T-helper 2 cell treated with Interferon-gamma antibody and Interleukin-4, amounts not matched to agents 100 ng/mL and 5 ng/mL, for 36 hours (primary cell): ENCODE results near the gene COL5A3. TPM values are rescaled to one million over a fixed set of nuclear protein-coding genes. Genes with fewer than 3 reads are reported as not detected.
"Not testable (repeated sequence)": the region's sequence is repeated elsewhere in the genome, so short reads cannot be mapped to it uniquely, and the experiment has no call there.

ENCODE experiments used
- intact Hi-C: fragments of 100-400 bp; cut with micrococcal nuclease; formaldehyde crosslinking; loops from one replicate; pipeline ENCODE4 v1.15.1; 2023
- total RNA-seq: library from RNA; stranded (reverse); gene quantifications from 2 replicates; pipeline ENCODE4 v1.2.3, GENCODE V29; 2022

Gene COL5A3
- not detected in 2 replicates for total RNA-seq

DNA sequence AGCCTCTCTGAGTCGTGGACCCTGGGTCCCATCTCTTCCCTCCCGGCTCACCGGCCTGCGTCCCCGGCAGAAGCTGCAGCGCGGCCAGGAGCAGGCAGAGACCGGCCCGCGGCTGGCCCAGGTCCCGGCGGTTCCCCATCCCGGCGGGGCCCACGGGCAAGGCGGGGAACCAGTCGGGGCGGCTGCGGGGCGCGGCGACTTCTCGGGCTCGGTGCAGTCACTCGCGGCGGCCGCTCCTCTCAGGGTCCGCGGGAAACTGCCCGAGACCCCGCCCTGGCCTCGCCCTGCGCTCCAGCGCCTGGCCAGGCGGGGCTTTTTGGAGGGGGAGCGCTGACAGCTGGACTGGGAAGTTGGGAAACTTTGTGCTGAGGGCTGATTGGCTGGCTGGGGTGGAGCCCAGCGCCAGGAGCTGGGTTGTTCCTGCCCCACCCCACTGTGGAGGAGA lies at the start of gene COL5A3:
Gene COL5A3, minus strand, starts transcription at position 258 of the 445 bp plus-strand sequence. Its CDS starts 119 bp downstream, at position 139.
- intact Hi-C loops: no loop called here

DNA sequence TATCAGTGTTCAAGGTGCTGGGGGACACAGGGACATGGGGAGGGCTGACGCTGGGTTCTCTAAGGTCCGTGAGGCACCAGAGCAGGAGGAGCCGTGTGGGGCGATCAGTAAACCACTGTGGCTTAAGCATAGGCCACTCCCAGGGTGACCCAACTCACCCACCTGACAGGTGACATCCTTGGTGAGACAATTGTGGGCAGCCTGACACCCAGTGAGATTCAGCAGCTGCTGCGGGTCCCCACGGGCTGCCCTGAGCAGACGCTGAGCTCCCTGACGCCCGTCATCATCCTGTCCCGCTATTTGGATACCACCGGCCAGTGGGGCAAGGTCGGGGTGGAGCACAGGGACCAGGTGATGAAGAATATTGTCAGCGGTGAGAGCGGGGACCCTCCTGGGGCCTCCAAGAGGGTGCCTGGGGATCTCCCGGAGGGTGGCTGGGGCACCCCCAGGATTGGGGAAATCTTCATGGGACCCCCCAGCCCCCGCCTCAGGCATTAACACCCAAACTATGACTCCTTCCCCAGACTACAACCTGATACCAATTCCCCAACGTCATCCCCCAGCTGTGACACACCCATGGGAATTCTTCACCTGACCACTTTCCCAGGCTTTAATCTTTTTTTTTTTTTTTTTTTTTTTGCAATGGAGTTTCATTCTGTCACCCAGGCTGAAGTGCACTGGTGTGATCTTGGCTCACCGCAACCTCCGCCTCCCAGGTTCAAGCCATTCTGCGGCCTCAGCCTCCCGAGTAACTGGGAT lies 42.5 kb upstream of the COL5A3 start:
- intact Hi-C loops: no loop called here

DNA sequence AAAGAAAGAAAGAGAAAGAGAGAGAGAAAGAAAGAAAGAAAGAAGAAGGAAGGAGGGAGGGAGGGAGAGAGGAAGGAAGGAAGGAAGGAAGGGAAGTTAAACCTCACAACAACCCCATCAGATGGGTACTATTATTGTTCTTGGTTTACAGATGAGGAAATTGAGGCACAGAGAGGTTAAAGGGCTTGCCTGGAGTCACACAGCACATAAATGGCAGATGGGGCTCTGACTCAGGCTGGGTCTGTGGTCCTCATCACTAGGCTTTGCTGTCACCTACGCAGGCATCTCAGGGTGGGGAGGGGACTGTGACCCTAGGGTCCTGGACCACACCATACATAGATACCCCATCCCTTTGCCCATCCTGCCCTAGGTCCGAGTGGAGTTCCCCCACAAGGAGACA lies 39.3 kb upstream of the COL5A3 start:
- intact Hi-C loops: no loop called here

DNA sequence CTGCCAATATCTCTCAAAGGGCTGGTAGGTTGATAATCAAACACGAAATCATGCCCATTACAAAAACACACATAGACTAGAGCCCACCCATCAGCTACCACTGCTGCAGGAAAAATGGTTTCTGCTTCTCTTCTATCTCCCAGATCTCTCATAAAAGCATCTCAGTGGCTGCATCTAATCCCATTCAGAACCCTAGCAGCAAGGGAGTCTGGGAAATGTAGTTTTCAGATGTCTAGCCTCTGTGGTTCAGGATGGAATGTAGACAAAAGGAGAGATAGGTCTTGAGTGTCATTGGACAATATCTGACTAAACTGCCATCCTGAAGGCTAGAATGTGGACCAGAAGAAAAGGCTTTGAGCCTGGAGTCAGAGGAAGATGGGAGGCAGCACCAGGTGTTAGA lies 35.1 kb upstream of the COL5A3 start:
- intact Hi-C loops: no loop called here

DNA sequence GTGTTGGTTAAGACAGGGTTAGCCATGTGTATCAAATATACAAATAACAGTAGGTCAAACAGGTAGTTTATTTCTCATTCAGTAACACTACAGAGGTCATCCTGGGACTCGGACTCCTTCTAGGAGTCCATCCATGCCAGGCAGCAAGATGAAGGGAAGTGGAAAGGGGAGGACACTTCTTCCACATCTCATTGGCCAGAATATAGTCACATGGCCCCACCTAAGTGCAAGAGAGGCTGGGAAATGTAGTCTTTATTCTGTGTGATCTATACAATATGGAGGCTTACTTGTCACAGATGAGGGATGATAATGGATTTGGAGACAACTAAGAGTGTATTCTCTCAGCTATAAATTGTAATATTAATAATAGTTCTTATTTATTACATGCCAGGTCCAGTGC lies 34.1 kb upstream of the COL5A3 start:
- intact Hi-C loops: no loop called here

DNA sequence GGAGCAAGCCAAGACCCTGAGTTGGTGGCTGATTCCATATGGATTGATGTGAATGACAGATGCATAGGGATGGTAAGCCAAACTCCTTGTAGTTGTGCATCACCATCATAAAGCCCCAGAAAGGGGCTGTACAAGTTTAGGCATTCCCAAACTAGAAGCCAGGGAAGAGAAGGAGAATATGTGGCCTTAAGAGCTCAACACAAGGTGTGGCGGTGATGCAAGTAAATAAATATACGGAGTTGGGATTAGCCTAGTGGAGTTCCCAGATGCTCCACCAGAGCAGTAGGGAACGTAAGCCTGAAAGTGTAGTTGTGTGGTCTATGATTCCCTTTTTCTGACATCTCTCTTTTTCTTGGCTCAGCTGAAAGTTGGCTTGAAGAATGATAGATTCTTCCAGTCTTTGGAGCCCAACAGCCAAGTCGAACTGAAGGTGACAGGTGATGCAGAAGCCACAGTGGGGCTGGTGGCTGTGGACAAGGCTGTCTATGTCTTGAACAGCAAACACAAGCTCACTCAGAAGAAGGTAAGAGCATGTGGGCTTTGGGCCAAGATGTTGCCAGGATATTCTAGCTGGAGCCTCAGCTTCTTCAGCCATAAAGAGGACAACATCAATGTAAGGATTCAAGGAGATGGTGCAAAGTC lies 33.1 kb upstream of the COL5A3 start:
- intact Hi-C loops: no loop called here

DNA sequence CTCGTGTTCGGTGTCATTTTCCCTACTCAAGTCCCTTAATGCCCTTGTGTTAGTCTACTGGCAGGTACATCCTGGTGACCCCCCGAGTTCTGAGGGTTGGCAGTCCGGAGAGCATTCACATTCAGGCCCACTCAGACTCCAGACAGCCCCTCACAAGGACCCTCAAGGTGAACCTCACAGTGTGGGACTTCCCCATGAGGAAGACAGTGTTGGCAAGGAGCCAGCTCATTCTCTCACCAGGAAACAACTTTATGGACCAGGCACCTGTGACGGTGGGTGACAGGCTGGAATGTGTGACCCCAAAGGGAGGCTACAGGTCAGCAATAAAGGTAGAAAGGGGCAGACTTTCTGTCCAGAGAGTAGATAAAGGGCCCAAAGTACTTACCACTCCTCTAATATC lies 27.5 kb upstream of the COL5A3 start:
- intact Hi-C loops: no loop called here

DNA sequence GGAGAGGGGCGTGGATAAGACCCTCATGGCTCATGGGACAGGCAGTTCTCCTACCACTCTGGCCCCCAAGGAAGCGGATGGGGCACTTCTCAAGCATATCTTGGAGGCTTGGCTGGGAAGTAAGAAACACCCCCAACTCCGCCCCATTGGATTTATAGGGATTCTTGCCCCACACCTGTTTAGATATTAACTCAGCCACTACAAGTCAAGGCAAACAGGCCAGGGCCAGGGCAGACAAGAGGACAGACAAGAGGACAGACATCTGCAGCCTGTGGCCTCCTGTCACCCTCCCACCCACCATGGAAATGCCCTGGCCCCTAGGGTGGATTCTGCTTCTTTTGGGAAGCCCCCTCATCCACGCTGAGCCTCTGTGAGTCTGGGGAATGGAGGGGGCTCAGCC lies 27.1 kb upstream of the COL5A3 start:
- intact Hi-C loops: no loop called here

DNA sequence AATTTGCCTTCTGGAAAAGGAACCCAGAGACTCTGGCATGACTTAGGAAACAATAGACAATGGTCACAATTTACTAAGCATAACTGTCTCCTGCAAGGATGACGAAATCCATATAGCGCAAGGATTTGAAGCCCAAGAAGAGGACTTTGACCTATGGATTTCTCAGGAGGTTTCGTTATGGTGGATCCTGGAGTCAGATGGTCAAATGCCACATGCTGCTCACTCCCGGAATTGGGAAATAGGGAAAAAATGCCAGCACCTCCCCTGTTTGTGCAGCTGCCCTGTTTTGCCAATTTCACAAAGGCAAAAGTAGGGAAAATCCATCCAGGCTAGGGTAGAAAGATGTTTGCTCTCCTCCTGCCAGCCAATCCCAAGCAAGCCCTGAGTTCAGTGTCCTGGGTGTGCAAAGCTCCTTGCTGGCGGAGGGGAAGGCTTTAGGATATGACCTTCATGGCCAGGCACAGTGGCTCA lies 26.3 kb upstream of the COL5A3 start:
- intact Hi-C loops: no loop called here

DNA sequence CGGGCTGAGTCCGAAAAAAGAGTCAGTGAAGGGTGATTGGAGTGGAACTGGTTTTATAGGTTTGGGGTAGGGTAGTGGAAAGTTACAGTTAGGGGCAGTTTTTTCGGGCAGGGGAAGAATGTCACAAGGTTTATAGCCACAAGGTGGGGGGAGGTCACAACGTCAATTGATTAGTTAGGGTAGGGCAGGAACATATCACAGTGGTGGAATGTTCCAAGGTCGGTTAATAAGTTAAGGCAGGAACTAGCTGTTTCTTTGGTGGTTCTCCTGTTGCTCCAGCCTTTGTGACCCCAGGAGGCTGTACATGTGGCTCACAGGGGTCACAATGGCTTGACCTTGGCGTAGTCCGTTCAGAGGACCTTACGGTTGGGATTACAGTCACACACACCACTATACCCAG lies 23.3 kb upstream of the COL5A3 start:
- intact Hi-C loops: no loop called here

DNA sequence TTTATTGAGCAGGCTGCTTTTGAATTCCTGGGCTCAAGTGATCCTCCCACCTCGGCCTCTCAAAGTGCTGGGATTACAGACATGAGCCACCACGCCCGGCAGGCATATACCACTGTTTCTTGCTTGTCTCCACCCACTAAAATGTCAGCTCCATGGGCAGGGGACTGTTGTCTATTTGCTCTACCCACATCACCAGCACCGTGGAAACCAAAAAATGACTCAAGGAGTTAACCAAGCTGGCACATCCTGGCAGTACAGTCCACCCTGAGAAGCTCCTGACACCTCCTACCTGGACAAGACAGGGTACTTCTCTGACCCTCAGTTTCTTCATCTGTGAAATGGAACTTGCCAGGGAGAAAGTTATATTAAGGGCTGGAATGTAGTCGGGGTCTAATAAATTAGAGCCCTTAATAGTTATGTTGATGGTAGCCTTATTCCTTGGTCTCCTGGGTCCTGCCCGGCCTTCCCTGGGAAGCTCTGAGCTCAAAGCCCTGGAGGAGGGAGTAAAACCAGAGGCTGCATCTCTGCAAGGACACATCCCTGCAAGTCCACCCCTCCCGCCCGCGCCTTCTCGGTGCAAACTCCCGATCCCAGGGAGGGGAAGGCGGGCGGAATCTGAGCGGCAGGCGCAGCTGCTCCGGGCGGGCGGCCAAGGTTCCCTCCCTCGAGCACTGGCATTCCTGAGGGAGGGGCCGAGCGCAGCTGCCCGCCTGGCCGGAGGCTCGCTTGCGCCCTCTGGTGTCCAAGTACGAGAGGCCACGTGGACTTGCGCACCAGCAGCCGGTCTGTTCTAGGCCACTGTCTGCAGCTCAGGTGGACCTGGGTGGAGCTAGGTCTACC lies 17.1 kb upstream of the COL5A3 start:
- intact Hi-C loops: loop anchor here (1.0 kb wide), 1 partner anchor 96 kb away; no protein-coding TSS in a partner anchor

DNA sequence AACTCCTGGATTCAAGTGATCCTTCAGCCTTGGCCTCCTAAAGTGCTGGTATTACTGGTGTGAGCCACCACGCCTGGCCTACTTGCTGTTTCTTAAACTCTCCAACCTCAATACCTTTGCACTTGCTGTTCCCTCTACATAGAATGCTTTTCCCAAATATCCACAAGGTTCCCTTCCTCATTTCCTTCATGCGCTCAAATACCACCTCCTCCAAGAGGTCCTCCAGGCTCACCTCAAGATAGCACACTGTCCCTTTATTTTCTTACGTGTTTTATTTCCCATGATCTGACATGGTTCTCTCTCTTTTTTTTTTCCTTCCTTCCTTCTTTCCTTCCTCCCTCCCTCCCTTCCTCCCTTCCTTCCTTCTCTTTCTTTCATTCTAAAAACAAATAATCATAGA lies 16.4 kb upstream of the COL5A3 start:
- intact Hi-C loops: loop anchor here (1.0 kb wide), 1 partner anchor 95 kb away; no protein-coding TSS in a partner anchor

DNA sequence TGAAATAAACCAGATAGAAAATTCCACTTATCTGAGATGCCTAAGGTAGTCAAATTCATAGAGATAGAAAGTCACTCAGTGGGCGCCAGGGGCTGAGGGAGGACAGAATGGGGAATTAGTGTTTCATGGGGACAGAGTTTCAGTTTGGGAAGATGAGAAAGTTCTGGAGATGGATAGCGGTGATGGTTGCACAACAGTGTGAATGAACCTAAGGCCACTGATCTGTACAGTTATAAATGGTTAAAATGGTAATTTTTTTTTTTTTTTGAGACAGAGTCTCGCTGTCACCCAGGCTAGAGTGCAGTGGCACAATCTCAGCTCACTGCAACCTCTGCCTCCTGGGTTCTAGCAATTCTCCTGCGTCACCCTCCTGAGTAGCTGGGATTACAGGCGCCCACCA lies 12.8 kb upstream of the COL5A3 start:
- intact Hi-C loops: not testable (repeated sequence)

DNA sequence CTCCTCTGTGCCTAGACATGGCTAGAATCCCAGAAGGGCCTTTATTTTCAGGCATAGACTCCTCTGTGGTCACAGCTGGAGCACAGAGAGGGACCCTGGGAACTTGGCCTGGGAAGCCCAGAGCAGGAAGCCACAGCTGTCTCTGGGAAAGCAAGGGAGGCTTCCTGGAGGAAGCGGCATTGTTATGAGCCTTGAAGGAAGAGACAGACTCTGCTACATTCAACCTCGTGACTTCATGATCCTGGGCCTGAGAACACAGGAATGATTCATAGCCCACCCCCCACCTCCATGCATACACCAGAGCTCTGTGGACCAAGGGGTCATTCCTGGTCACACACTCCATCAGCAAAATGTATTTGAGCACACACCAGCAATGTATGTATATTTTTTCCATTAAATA lies 11.6 kb upstream of the COL5A3 start:
- intact Hi-C loops: no loop called here

DNA sequence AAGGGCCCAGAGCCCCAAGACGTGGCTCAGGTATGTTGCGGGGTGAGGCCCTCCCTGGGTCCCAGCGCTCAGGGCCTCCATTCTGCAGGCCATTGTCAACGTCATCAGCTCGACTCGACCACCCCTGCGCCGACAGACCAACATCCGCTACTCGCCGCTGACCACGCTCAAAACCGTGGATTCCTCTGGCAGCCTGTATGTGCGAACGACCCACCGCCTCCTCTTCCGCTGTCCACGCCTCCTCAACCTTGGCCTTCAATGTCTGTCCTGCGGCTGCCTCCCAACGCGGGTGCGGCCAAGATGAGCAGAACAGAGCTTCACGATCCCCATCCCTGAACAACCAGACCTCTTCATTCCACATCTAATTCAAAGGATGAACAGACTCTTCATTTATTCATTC lies 11.1 kb upstream of the COL5A3 start:
- intact Hi-C loops: no loop called here

DNA sequence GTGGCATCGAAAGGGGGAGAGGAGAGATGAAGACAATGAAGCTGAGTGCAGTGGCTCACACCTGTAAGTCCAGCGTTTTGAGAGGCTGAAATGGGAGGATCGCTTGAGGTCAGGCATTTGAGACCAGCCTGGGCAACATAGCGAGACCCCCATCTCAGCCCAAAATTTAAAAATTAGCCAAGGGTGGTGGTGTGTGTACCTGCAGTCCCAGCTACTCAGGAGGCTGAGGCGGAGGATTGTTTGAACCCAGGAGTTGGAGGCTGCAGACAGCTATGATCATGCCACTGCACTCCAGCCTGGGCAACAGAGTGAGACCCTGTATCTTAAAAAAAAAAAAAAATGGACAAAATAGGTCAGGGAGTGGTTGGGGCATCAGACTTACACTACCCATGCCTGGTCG lies 10.5 kb upstream of the COL5A3 start:
- intact Hi-C loops: no loop called here

DNA sequence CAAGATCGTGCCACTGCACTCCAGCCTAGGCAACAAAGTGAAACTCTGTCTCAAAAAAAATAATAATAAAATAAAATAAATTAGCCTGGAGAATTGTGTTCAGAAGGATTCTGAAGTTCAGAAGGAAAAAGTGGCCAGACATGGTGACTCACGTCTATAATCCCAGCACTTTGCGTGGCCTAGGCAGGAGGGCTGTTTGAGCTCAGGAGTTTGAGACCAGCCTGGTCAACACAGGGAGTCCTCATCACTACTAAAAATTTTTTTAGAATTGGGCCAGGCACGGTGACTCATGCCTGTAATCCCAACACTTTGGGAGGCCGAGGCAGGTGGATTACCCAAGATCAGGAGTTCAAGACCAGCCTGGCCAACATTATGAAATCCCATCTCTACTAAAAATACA lies 8.9 kb upstream of the COL5A3 start:
- intact Hi-C loops: no loop called here

DNA sequence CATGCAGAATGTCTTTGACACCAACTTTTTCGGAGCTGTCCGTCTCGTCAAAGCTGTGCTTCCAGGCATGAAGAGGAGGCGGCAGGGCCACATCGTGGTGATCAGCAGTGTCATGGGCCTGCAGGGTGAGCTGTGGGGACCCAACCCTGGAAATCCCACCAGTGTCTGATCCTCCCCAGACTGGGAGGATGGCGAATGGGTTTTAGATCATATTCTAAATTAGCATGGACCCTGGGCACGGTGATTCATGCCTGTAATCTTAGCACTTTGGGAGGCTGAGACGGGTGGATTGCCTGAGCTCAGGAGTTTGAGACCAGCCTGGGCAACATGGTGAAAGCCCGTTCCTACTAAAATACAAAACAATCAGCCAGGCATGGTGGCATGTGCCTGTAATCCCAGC lies 8.5 kb upstream of the COL5A3 start:
- intact Hi-C loops: no loop called here

DNA sequence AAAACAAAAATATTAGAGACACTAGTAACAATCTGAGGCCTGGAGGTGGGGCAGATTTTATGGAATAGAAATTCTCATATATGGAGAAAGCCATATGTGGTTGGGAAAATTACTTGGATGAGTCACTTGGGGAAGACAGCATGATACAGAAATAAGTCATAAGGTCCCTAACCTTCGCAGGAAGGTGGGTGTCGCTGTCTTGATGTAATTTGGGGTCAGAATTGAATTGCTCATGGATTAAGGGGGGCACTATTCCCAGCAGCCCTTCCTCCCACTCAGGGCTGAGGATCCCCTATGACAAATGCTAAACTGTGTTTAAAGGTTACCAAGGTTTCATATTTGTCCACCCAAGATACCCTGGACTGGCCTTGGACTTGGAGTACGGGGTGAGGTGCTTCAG lies 8.0 kb upstream of the COL5A3 start:
- intact Hi-C loops: no loop called here

DNA sequence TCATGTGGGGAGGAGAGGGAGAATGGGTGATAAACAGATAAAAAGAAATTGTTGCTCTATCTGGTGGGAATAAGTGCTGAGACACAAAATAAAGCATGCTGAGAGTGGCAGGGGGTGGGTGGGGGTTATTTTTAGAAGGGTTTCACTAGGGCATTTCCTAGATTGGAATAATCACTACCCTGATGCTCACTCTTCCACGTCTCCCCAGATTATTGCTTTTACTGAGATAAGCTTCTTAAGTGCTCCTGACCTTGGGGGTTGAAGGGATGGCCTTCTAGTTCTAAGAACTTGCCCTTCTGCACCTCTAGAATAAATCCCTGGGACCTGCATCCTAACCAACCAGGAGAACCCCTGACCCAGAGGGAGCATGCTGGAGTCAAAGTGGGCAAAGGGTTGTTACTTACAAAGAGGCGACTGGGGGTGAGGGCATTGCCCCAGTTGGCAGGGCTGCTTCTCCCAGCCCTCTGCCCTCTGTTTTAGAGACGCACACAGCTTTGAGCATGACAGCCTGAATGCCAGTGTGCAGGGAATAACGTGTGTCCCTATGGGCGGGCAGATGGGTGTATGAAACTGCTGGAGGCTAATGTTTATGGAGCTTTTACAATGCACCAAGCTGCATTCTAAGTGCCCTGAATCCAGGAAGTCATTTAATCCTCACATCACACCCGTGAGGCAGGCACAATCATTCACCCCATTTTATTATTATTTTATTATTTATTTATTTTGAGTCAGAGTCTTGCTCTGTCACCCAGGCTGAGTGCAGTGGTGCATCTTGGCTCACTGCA lies 3.7 kb upstream of the COL5A3 start:
- intact Hi-C loops: no loop called here

DNA sequence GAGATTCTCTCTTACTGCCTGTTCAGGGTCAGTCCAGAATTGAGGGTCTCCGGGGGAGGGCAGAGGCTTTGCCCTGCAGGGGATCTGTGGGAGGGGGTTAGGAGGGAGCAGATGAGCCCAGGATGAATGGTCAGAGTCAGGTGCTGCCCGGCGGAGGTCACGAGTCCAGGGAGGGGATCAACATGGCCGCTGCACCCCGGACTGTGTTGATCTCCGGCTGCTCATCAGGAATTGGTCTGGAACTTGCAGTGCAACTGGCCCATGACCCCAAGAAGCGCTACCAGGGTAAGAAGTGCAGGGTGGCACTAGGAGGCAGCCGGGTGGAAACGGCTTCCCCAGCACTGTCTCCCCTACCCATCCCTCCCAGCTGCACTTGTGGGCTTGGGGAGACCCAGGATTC lies 3.0 kb upstream of the COL5A3 start, which contains the start of gene RDH8:
Gene RDH8, plus strand, starts transcription at position 168 of the 400 bp plus-strand sequence. Its CDS starts 15 bp downstream, at position 183.
- intact Hi-C loops: no loop called here
